K562 (cell line): ENCODE results near the gene BCL2L1. TPM values are rescaled to one million over a fixed set of nuclear protein-coding genes. Genes with fewer than 3 reads are reported as not detected.

ENCODE experiments used
- ATAC-seq: fragments of 200-7000 bp; cut with Tn5 transposase; 3 replicates; pipeline ENCODE4 v1.9.1; 2020; ENCODE audit warnings: moderate library complexity
- BruUV-seq: library from RNA; stranded (reverse); fragments of 400-500 nt; replicated peaks from 2 replicates; lab custom pipeline; 2021; lab: Mats Ljungman, UMichigan
- CTCF ChIA-PET: fragments of 300-600 bp; formaldehyde crosslinking; extraction: SDS; loops from one replicate; lab custom pipeline; 2021; ENCODE audit warnings: low intra/inter-chr PET ratio; lab: Yijun Ruan, JAX
- POLR2A ChIA-PET: fragments of 300-600, 350-650 bp; sonication (Branson Sonifier 250); formaldehyde crosslinking; extraction: SDS; loops from one replicate; lab custom pipeline; 2021; ENCODE audit warnings: antibody characterized with exemption, inconsistent platforms; lab: Yijun Ruan, JAX
- DNase-seq, 4 experiments: peaks; one replicate each; pipeline versions ENCODE4 v3.0.0 to v3.0.0-alpha.2; 2011 to 2018; ENCODE audit warnings: low spot score in 3 of 4, mixed read lengths in 3 of 4; ENCODE audit errors: extremely low read depth in 1 of 4
- FAIRE-seq: peaks from 2 replicates; lab custom pipeline; 2011; peaks lifted over from hg19 to GRCh38; lab: Jason Lieb, UNC
- H2AFZ ChIP-seq: 2 replicates; pipeline ENCODE4 v1.6.0; 2011; ENCODE audit warnings: low read depth, low read length, control low read depth, inconsistent platforms
- H3K27ac ChIP-seq: fragments of 200-600 bp; 3 replicates; pipeline ENCODE4 v1.8.0; 2011; ENCODE audit warnings: low read depth, mild to moderate bottlenecking, control low read depth, inconsistent platforms, low read length, moderate library complexity, mixed read lengths; ENCODE audit errors: extremely low read depth
- H3K27me3 ChIP-seq, 2 experiments: fragments of 300-600 bp in 1 of 2; 2 replicates in 1 of 2; 3 replicates in 1 of 2; pipeline versions ENCODE4 v1.6.0 to v1.8.0; 2011; ENCODE audit warnings: inconsistent platforms in 2 of 2, low read length in 2 of 2, mild to moderate bottlenecking in 1 of 2, mixed read lengths in 1 of 2, moderate library complexity in 1 of 2; ENCODE audit not compliant: control insufficient read depth in 2 of 2, insufficient read depth in 2 of 2
- H3K36me3 ChIP-seq: fragments of 300-600 bp; 3 replicates; pipeline ENCODE4 v1.8.0; 2011; ENCODE audit warnings: mild to moderate bottlenecking, low read length, inconsistent platforms; ENCODE audit not compliant: control insufficient read depth, insufficient read depth
- H3K4me1 ChIP-seq, 2 experiments: fragments of 200-600 bp in 1 of 2; replicated peaks in 1 of 2; 2 replicates in 1 of 2; 3 replicates in 1 of 2; pipeline versions ENCODE4 v1.5.1 to v1.8.0; 2011; ENCODE audit warnings: inconsistent platforms in 2 of 2, low read length in 2 of 2, mild to moderate bottlenecking in 1 of 2, mixed read lengths in 1 of 2, moderate library complexity in 1 of 2; ENCODE audit not compliant: control insufficient read depth in 2 of 2, insufficient read depth in 2 of 2
- H3K4me2 ChIP-seq: 2 replicates; pipeline ENCODE4 v1.6.1; 2011; ENCODE audit warnings: low read length, control low read depth, inconsistent platforms, mixed read lengths; ENCODE audit not compliant: insufficient read depth
- H3K4me3 ChIP-seq: fragments of 200-600 bp; sonication (generic), shearing (Covaris generic); 2 replicates; pipeline ENCODE4 v1.5.1; 2016; ENCODE audit warnings: control low read depth, inconsistent platforms
- H3K79me2 ChIP-seq: fragments of 200-600 bp; 3 replicates; pipeline ENCODE4 v1.8.0; 2011; ENCODE audit warnings: low read length, inconsistent platforms; ENCODE audit not compliant: control insufficient read depth, insufficient read depth
- H3K9ac ChIP-seq, 2 experiments: 2 replicates each; pipeline versions ENCODE4 v1.6.0 to v1.6.1; 2011; ENCODE audit warnings: low read depth in 2 of 2, low read length in 2 of 2, control low read depth in 1 of 2, inconsistent platforms in 1 of 2, mild to moderate bottlenecking in 1 of 2, mixed read lengths in 1 of 2; ENCODE audit not compliant: insufficient read depth in 1 of 2
- H3K9me1 ChIP-seq: one replicate; pipeline ENCODE4 v1.6.0; 2011; ENCODE audit warnings: inconsistent platforms, mild to moderate bottlenecking, low read length, moderate library complexity; ENCODE audit not compliant: control insufficient read depth, insufficient read depth
- H3K9me3 ChIP-seq: replicated peaks from 2 replicates; pipeline ENCODE4 v1.5.1; 2011; ENCODE audit warnings: low read depth, low read length, inconsistent platforms; ENCODE audit not compliant: control insufficient read depth, insufficient read depth
- H4K20me1 ChIP-seq: replicated peaks from 2 replicates; pipeline ENCODE4 v1.6.1; 2011; ENCODE audit warnings: low read length, inconsistent platforms, mixed read lengths; ENCODE audit not compliant: control insufficient read depth, insufficient read depth
- JUND ChIP-seq, 2 experiments: IDR thresholded peaks; 2 replicates in 1 of 2; 3 replicates in 1 of 2; pipeline ENCODE4 v1.6.1; 2011; ENCODE audit warnings: borderline replicate concordance in 2 of 2, low read depth in 2 of 2, low read length in 2 of 2, improper control_type of control experiment in 1 of 2, missing biosample characterization in 1 of 2, missing genetic modification characterization in 1 of 2, missing genetic modification reagents in 1 of 2
- MTA3 ChIP-seq: fragments of 450-650 bp; formaldehyde crosslinking; IDR thresholded peaks from 2 replicates; pipeline ENCODE4 v1.6.1; 2017; ENCODE audit warnings: mild to moderate bottlenecking, borderline replicate concordance
- MXI1 ChIP-seq: IDR thresholded peaks from 2 replicates; pipeline ENCODE4 v1.6.1; 2011; ENCODE audit warnings: low read depth, mild to moderate bottlenecking, improper control_type of control experiment, low read length
- PKNOX1 ChIP-seq: fragments of 450-650 bp; IDR thresholded peaks from 2 replicates; pipeline ENCODE4 v1.6.1; 2016
- WGBS: fragments of 100-300 bp; shearing (Covaris generic); methylation state at CpG from one replicate; pipeline ENCODE4 v1.1.6; 2016; ENCODE audit warnings: low coverage, mixed read lengths; ENCODE audit not compliant: insufficient coverage; ENCODE audit errors: missing lambda C conversion rate; 5-methylcytosine and 5-hydroxymethylcytosine counted together
- in situ Hi-C: fragments of 300-500 bp; cut with MboI; formaldehyde crosslinking; loops from 4 replicates; pipeline ENCODE4 v1.15.0; 2018; ENCODE audit warnings: inconsistent platforms, mixed read lengths
- intact Hi-C: fragments of 100-400 bp; cut with micrococcal nuclease; formaldehyde crosslinking; loops from 2 replicates; pipeline ENCODE4 v1.14.2; 2022
- polyA plus RNA-seq, 8 experiments: library from polyadenylated mRNA; depleted of rRNA in 4 of 8; stranded (reverse) in 5 of 8; unstranded in 3 of 8; fragments of >200 nt; fragmentation: Nextera tagmentation in 2 of 8; fragmentation: Illumina TruSeq in 1 of 8; extraction: Ambion mirVana in 2 of 8; extraction: Trizol in 1 of 8; gene quantifications; 2 replicates each; pipeline versions ENCODE4 v1.2.1 to v1.2.3, GENCODE V29; 2011 to 2014; ENCODE audit warnings: inconsistent platforms in 1 of 8, missing spikeins in 1 of 8
- total RNA-seq, 7 experiments: library from RNA; depleted of rRNA in 6 of 7; stranded (reverse); fragments of >200 nt in 6 of 7; fragmentation: Illumina TruSeq in 2 of 7; extraction: Trizol in 2 of 7; gene quantifications; 2 replicates each; pipeline versions ENCODE4 v1.2.1 to v1.2.3, GENCODE V29; 2011 to 2021; ENCODE audit warnings: low replicate concordance in 1 of 7
- TF ChIP-seq, protein P1 (sequence below): sonication (generic); formaldehyde crosslinking; IDR thresholded peaks from 2 replicates; pipeline ENCODE4 v1.8.1; 2023; ENCODE audit warnings: mild to moderate bottlenecking, missing genetic modification reagents
- TF ChIP-seq, protein P2 (sequence below), 2 experiments: fragments of 450-650 bp; IDR thresholded peaks; 2 replicates each; pipeline ENCODE4 v1.6.1; 2016; ENCODE audit warnings: mild to moderate bottlenecking in 2 of 2, borderline replicate concordance in 1 of 2, low read depth in 1 of 2, moderate library complexity in 1 of 2

BCL2L1 gene
- total and polyA plus RNA-seq, 9 of the 15 experiments (the other 6 are each of a cell fraction or from before 2014, with no cell fraction given), result 3.3 to 182 (median 120) TPM

GRCh38 chr20:31740656-31741323 lies 18.1 kb upstream of the BCL2L1 start (continued):
- TF ChIP-seq, protein P1, sequence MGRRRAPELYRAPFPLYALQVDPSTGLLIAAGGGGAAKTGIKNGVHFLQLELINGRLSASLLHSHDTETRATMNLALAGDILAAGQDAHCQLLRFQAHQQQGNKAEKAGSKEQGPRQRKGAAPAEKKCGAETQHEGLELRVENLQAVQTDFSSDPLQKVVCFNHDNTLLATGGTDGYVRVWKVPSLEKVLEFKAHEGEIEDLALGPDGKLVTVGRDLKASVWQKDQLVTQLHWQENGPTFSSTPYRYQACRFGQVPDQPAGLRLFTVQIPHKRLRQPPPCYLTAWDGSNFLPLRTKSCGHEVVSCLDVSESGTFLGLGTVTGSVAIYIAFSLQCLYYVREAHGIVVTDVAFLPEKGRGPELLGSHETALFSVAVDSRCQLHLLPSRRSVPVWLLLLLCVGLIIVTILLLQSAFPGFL (CRISPR knock-in tag), result no peak
- no peak for TF ChIP-seq MXI1

GRCh38 chr20:31740208-31740607 lies 17.5 kb upstream of the BCL2L1 start:
- in situ Hi-C loops, result no loop called here
- ATAC-seq (peak; percentile 16), DNase-seq (peak; percentile 35 to 51 (median 42)), FAIRE-seq (peak; percentile 32)
- no TSS peak for BruUV-seq
- intact Hi-C loops, result no loop called here
- POLR2A ChIA-PET, result interaction anchor here (0.8 to 2.7 kb wide), 5 partner anchors 9 to 134 kb away, joined by 3 to 17 read pairs (median 4); partner anchors contain the start of gene ID1
- Histone ChIP-seq H3K9me3 (no peaks in the 10 kb centered on the region), H3K4me1 (peaks cover 5 to 11% of the 10 kb centered on the region in 2 experiments; a peak in 4 of 5 replicates), H3K36me3 (peaks cover 36% of the 10 kb centered on the region; the same call in 2 of the 3 replicates), H3K27me3 (no peaks in the 10 kb centered on the region), H3K79me2 (peaks cover 77% of the 10 kb centered on the region), H3K9ac (peak overlapping the region; percentile 29 to 97), H2AFZ (no peak overlapping the region), H3K27ac (peak overlapping the region; percentile 95), H4K20me1 (0 out of 2 replicates have a peak, but pooled peaks cover 5% of the 10 kb centered on the region), H3K9me1 (no peaks in the 10 kb centered on the region), H3K4me3 (peak overlapping the region; percentile 82), H3K4me2 (peak overlapping the region; percentile 99)
- CTCF ChIA-PET, result interaction anchor here (0.8 kb wide), 1 partner anchor 79 kb away, joined by 3 read pairs; no protein-coding TSS in a partner anchor
- WGBS, result 0% methylated on average over 1 of the region's 1 CpG
- TF ChIP-seq JUND (IDR thresholded peaks at IDR 0.05; ENCODE audit: borderline replicate concordance, low read depth, low read length) (peak; percentile 39; the same call in 1 of the 2 replicates), JUND (tag; IDR thresholded peaks at IDR 0.05; ENCODE audit: borderline replicate concordance, low read depth, low read length) (0 out of 3 replicates have a peak, but pooled peaks have one; percentile 23), PKNOX1 (peak; percentile 15; the same call in 1 of the 2 replicates), MTA3 (peak; percentile 53; the same call in 1 of the 2 replicates)
- TF ChIP-seq, protein P2, sequence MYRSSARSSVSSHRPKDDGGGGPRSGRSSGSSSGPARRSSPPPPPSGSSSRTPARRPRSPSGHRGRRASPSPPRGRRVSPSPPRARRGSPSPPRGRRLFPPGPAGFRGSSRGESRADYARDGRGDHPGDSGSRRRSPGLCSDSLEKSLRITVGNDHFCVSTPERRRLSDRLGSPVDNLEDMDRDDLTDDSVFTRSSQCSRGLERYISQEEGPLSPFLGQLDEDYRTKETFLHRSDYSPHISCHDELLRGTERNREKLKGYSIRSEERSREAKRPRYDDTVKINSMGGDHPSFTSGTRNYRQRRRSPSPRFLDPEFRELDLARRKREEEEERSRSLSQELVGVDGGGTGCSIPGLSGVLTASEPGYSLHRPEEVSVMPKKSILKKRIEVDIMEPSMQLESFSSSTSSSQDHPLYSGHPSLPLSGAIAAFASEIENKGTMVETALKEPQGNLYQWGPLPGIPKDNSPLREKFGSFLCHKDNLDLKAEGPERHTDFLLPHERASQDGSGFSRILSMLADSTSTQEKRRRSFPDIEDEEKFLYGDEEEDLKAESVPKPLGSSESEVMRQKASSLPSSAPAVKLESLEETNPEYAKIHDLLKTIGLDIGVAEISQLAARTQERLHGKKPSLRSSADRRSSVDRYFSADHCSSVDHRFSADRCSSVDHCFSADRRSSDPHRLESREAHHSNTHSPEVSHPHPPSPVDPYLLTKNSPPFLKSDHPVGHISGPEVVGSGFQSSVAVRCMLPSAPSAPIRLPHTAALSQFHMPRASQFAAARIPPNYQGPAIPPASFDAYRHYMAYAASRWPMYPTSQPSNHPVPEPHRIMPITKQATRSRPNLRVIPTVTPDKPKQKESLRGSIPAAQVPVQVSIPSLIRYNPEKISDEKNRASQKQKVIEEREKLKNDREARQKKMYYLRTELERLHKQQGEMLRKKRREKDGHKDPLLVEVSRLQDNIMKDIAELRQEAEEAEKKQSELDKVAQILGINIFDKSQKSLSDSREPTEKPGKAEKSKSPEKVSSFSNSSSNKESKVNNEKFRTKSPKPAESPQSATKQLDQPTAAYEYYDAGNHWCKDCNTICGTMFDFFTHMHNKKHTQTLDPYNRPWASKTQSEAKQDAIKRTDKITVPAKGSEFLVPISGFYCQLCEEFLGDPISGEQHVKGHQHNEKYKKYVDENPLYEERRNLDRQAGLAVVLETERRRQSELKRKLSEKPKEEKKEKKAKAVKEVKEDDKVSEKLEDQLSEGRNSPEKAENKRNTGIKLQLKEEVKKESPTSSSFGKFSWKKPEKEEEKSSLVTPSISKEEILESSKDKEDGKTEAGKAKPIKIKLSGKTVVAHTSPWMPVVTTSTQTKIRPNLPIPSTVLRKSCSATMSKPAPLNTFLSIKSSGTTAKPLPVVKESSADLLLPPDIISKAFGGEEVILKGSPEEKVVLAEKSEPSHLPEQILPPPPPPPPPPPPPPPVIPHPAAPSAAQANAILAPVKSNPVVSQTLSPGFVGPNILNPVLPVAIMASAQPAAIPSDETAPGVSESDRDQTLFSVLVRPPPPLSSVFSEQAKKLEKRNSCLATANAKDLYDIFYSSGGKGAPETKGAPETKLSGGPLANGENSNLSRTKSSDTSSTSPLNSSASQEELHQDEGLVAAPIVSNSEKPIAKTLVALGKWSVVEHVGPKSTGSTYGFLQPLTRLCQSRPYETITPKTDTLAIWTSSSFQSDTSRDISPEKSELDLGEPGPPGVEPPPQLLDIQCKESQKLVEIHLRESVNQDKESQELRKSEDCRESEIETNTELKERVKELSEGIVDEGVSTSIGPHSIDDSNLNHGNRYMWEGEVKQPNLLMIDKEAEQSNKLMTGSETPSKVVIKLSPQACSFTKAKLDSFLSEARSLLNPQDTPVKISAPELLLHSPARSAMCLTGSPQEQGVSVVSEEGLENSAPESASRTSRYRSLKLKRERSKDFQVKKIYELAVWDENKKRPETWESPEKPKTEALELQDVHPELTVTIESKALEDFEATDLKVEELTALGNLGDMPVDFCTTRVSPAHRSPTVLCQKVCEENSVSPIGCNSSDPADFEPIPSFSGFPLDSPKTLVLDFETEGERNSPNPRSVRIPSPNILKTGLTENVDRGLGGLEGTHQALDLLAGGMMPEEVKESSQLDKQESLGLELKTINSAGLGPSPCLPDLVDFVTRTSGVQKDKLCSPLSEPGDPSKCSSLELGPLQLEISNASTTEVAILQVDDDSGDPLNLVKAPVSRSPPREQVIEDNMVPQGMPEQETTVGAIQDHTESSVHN (IDR thresholded peaks at IDR 0.05; ENCODE audit: borderline replicate concordance in 1 of 2, low read depth in 1 of 2), result no peak
